Body of pancreas (tissue), 4 donors: ENCODE measurements around the gene ODF2. TPM values are rescaled to one million over a fixed set of nuclear protein-coding genes. Genes with fewer than 3 reads are reported as not detected.
"Not testable (repeated sequence)": the region's sequence is repeated elsewhere in the genome, so short reads cannot be mapped to it uniquely, and the experiment has no call there.

Source experiments
- ATAC-seq: fragments of 150-250 bp; one replicate; pipeline ENCODE4 v1.9.1; 2016
- DNase-seq, 4 donors: peaks; one replicate each; pipeline ENCODE4 v3.0.0-alpha.2; 2019
- H3K27ac ChIP-seq, 4 donors: fragments of 200-600 bp; sonication (generic); 1 replicate in 3 of 4; 2 replicates in 1 of 4; pipeline versions ENCODE4 v1.5.1 to v1.6.1; 2016 to 2019; ENCODE audit warnings: mild to moderate bottlenecking in 1 of 4, mixed read lengths in 1 of 4, moderate library complexity in 1 of 4
- H3K27me3 ChIP-seq, 2 donors: fragments of 200-600 bp; sonication (generic); one replicate each; pipeline ENCODE4 v1.6.0; 2016; ENCODE audit warnings: mild to moderate bottlenecking in 1 of 2
- H3K36me3 ChIP-seq, 2 donors: fragments of 200-600 bp; sonication (generic); replicated peaks in 1 of 2; 2 replicates each; pipeline ENCODE4 v1.5.1; 2016; ENCODE audit warnings: low read depth in 2 of 2; ENCODE audit not compliant: insufficient read depth in 1 of 2
- H3K4me1 ChIP-seq: fragments of 200-600 bp; sonication (generic); one replicate; pipeline ENCODE4 v1.6.0; 2016
- H3K4me3 ChIP-seq, 2 donors: fragments of 200-600 bp; sonication (generic); 1 replicate in 1 of 2; 2 replicates in 1 of 2; pipeline ENCODE4 v1.5.1; 2016 to 2019
- H3K9me3 ChIP-seq, 3 donors: fragments of 200-600 bp; sonication (generic); 1 replicate in 2 of 3; 2 replicates in 1 of 3; pipeline ENCODE4 v1.5.1; 2016
- POLR2A ChIP-seq, 3 donors: fragments of 450-650 bp; IDR thresholded peaks; one replicate each; pipeline ENCODE4 v1.6.1; 2016; ENCODE audit warnings: antibody characterized with exemption in 3 of 3, mild to moderate bottlenecking in 2 of 3
- WGBS, 2 donors: methylation state at CpG; one replicate each; pipeline ENCODE4 v1.1.5; 2017; 5-methylcytosine and 5-hydroxymethylcytosine counted together
- intact Hi-C: fragments of 100-400 bp; cut with DNase I; formaldehyde crosslinking; loops from one replicate; pipeline ENCODE4 v1.15.1; 2023
- total RNA-seq, 2 donors: library from RNA; depleted of rRNA; stranded (reverse); fragments of >200 nt; gene quantifications; one replicate each; pipeline ENCODE4 v1.1.0, GENCODE V29; 2016
- TF ChIP-seq, protein P1 (sequence below), 7 experiments: fragments of 450-650 bp in 4 of 7; fragments of 200-600 bp in 3 of 7; sonication (generic) in 3 of 7; IDR thresholded peaks; one replicate each; pipeline ENCODE4 v1.5.1; 2016 to 2019; ENCODE audit warnings: antibody characterized with exemption in 7 of 7

ODF2 gene
- total RNA-seq, 2 donors from 2014 or later = 14.3 to 23.4 TPM

DNA sequence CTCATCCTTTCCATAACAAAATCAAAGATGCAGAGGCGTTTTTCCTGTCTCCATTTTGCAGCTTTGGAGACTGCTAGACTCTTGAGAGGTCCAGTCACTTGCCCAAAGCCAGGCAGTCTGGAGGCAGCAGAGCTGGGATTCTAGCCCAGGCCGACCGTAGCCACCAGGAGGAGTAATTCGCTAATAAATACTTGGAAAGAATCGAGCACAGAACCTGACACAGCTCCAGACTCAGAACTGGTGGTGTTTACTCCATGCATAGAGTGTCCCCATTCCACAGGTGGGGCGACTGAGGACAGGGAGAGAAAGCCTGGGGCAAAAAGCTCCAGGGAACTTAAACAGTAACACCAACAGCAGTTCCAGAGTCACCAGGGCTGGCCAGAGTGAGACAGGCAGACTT is 45.8 kb upstream of the ODF2 start:
- ATAC-seq = no peak
- 23 to 67% methylated on average over 2 to 6 of the region's 6 CpGs for WGBS, 2 donors
- DNase-seq = no peak
- Histone ChIP-seq H3K36me3 (no peaks in the 10 kb centered on the region), H3K4me3 (no peak overlapping the region), H3K4me1 (no peaks in the 10 kb centered on the region), H3K27me3 (no peaks in the 10 kb centered on the region), H3K9me3 (no peaks in the 10 kb centered on the region), H3K27ac (no peak overlapping the region)
- intact Hi-C loops = no loop called here
- TF ChIP-seq, protein P1, sequence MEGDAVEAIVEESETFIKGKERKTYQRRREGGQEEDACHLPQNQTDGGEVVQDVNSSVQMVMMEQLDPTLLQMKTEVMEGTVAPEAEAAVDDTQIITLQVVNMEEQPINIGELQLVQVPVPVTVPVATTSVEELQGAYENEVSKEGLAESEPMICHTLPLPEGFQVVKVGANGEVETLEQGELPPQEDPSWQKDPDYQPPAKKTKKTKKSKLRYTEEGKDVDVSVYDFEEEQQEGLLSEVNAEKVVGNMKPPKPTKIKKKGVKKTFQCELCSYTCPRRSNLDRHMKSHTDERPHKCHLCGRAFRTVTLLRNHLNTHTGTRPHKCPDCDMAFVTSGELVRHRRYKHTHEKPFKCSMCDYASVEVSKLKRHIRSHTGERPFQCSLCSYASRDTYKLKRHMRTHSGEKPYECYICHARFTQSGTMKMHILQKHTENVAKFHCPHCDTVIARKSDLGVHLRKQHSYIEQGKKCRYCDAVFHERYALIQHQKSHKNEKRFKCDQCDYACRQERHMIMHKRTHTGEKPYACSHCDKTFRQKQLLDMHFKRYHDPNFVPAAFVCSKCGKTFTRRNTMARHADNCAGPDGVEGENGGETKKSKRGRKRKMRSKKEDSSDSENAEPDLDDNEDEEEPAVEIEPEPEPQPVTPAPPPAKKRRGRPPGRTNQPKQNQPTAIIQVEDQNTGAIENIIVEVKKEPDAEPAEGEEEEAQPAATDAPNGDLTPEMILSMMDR (IDR thresholded peaks at IDR 0.05) = no peak
- no peak for TF ChIP-seq POLR2A (IDR thresholded peaks at IDR 0.05)

- no peak overlapping the region for H3K27ac ChIP-seq
- H3K4me1 ChIP-seq = no peaks in the 10 kb centered on the region
- DNase-seq = no peak
- TF ChIP-seq, protein P1 (IDR thresholded peaks at IDR 0.05) = no peak
- TF ChIP-seq POLR2A (IDR thresholded peaks at IDR 0.05) = no peak
- intact Hi-C loops = no loop called here
- no peaks in the 10 kb centered on the region for H3K27me3 ChIP-seq
- no peak for ATAC-seq
- H3K36me3 ChIP-seq = no peaks in the 10 kb centered on the region
- no peaks in the 10 kb centered on the region for H3K9me3 ChIP-seq
- WGBS, 2 donors = 20 to 60% methylated on average over 4 to 11 of the region's 11 CpGs
- H3K4me3 ChIP-seq = no peak overlapping the region
Observed at GRCh38 chr9:128411364-128412119, 44.3 kb upstream of the ODF2 start.

DNA sequence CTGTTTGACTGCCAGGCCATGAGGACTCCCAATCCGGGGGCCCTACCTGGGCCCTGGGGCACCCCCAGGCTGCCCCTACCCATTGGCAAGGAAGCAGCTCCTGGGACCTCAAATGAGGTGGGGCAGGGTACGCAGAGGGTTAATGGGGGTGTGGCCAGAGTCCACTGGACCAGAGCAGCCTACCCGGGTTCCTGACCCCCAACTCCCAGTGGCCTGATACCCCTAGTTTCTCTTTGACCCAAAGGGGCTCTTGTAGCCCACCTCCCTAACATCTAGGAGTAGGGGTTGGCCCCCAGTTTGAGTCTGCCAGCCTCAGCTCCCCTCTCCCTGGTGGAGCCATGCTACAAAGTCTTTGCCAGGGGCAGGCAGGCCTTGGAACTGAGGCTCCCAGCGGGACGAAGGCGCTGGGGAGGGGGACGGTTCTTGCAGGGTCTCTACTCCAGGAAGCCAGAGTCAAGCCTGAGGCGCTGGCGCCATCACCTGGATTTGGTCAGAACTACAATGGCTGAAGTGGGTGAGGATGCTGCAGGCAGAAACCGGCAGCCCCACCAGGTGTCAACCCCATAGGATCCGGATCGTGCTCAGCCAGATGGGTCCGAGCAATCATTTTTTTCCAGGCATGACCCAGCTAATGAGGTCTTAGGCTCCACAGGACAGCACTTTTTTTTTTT is 43.6 kb upstream of the ODF2 start:
- H3K36me3 ChIP-seq = no peaks in the 10 kb centered on the region
- DNase-seq = peak in 3 of 4 donors; percentile 16 to 44 (median 38)
- no peaks in the 10 kb centered on the region for H3K27me3 ChIP-seq
- H3K27ac ChIP-seq = no peak overlapping the region
- H3K9me3 ChIP-seq = no peaks in the 10 kb centered on the region
- intact Hi-C loops = no loop called here
- ATAC-seq = no peak
- H3K4me1 ChIP-seq = no peaks in the 10 kb centered on the region
- TF ChIP-seq POLR2A (IDR thresholded peaks at IDR 0.05) = no peak
- TF ChIP-seq, protein P1 (IDR thresholded peaks at IDR 0.05) = peak in 4 of 7 experiments; percentile 24 to 43 (median 39)
- no peak overlapping the region for H3K4me3 ChIP-seq
- WGBS, 2 donors = 4 to 11% methylated on average over 10 to 13 of the region's 13 CpGs

GRCh38 chr9:128413728-128414127 is 42.1 kb upstream of the ODF2 start:
- H3K4me3 ChIP-seq, H3K27ac ChIP-seq, H3K27me3 ChIP-seq, H3K9me3 ChIP-seq, intact Hi-C loops, ATAC-seq, DNase-seq, H3K36me3 ChIP-seq, H3K4me1 ChIP-seq: not testable (repeated sequence)
- WGBS, 2 donors = 79 to 86% methylated on average over 9 to 13 of the region's 13 CpGs

DNA sequence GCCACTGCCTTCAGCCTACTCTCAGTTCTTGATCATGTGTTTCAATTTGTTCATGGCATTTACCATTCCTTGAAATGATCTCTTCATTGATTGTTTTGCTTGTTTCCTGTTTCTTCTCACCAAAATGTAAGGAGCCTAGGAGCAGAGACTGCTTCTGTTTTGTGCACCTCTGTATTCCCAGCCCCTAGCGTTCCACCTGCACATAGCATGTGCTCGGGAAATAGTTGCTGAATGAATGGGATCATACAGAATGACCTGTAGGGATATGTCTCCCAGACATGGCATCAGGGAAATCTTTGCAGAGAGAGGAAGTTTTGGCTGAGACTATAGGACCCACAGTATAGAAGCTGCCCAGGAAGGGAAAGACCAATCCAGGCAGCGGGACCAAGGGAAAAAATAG is 41.3 kb upstream of the ODF2 start:
- DNase-seq (no peak), ATAC-seq (no peak)
- intact Hi-C loops = no loop called here
- WGBS, 2 donors = 42 to 65% methylated on average over 3 of the region's 3 CpGs
- H3K27me3 ChIP-seq = no peaks in the 10 kb centered on the region
- no peak overlapping the region for H3K4me3 ChIP-seq
- H3K4me1 ChIP-seq = peaks cover 7% of the 10 kb centered on the region
- H3K9me3 ChIP-seq = no peaks in the 10 kb centered on the region
- H3K36me3 ChIP-seq = no peaks in the 10 kb centered on the region
- H3K27ac ChIP-seq = no peak overlapping the region
- TF ChIP-seq POLR2A (IDR thresholded peaks at IDR 0.05) = no peak
- TF ChIP-seq, protein P1 (IDR thresholded peaks at IDR 0.05) = no peak
